Neuronal stem cell (in vitro differentiated cells): ENCODE data around the gene PRKN.

Experiments
- DNase-seq: peaks from one replicate; pipeline ENCODE4 v3.0.0-alpha.2; 2013; ENCODE audit warnings: low spot score
- H2AFZ ChIP-seq: one replicate; pipeline ENCODE4 v1.6.1; 2013; ENCODE audit warnings: mild to moderate bottlenecking, low read length, inconsistent platforms
- H2AK5ac ChIP-seq: 2 replicates; pipeline ENCODE4 v1.6.1; 2013; ENCODE audit warnings: low read depth, mild to moderate bottlenecking, inconsistent platforms, low read length, moderate library complexity, mixed read lengths
- H2BK120ac ChIP-seq: 2 replicates; pipeline ENCODE4 v1.6.1; 2013; ENCODE audit warnings: low read depth, mild to moderate bottlenecking, inconsistent platforms, low read length, moderate library complexity, mixed read lengths
- H2BK12ac ChIP-seq: one replicate; pipeline ENCODE4 v1.6.1; 2013; ENCODE audit warnings: low read length, inconsistent platforms
- H2BK15ac ChIP-seq: 2 replicates; pipeline ENCODE4 v1.6.1; 2013; ENCODE audit warnings: mild to moderate bottlenecking, low read length, inconsistent platforms, mixed read lengths
- H2BK5ac ChIP-seq: one replicate; pipeline ENCODE4 v1.6.1; 2013; ENCODE audit warnings: inconsistent platforms, mild to moderate bottlenecking, low read length, moderate library complexity
- H3K14ac ChIP-seq: one replicate; pipeline ENCODE4 v1.6.1; 2013; ENCODE audit warnings: low read length, inconsistent platforms
- H3K18ac ChIP-seq: 2 replicates; pipeline ENCODE4 v1.6.1; 2013; ENCODE audit warnings: low read length, inconsistent platforms
- H3K23ac ChIP-seq: 2 replicates; pipeline ENCODE4 v1.6.1; 2013; ENCODE audit warnings: low read depth, mild to moderate bottlenecking, mixed read lengths, low read length, inconsistent platforms; ENCODE audit not compliant: poor library complexity
- H3K27ac ChIP-seq: replicated peaks from 3 replicates; pipeline ENCODE4 v1.5.1; 2013; ENCODE audit warnings: low read length, inconsistent platforms
- H3K27me3 ChIP-seq, 3 experiments: 2 replicates each; pipeline ENCODE4 v1.6.1; 2013; ENCODE audit warnings: low read length in 3 of 3, mild to moderate bottlenecking in 2 of 3, inconsistent platforms in 1 of 3, low read depth in 1 of 3, mixed read lengths in 1 of 3, moderate library complexity in 1 of 3; ENCODE audit not compliant: control insufficient read depth in 3 of 3, insufficient read depth in 3 of 3
- H3K36me3 ChIP-seq, 2 donors: replicated peaks in 1 of 2; 2 replicates each; pipeline ENCODE4 v1.6.1; 2013; ENCODE audit warnings: low read length in 2 of 2; ENCODE audit not compliant: control insufficient read depth in 2 of 2, insufficient read depth in 2 of 2
- H3K4ac ChIP-seq: 2 replicates; pipeline ENCODE4 v1.6.1; 2013; ENCODE audit warnings: inconsistent platforms, mild to moderate bottlenecking, low read length, moderate library complexity
- H3K4me1 ChIP-seq, 2 donors: 1 replicate in 1 of 2; 2 replicates in 1 of 2; pipeline ENCODE4 v1.6.1; 2013; ENCODE audit warnings: low read length in 2 of 2, low read depth in 1 of 2; ENCODE audit not compliant: control insufficient read depth in 2 of 2, insufficient read depth in 1 of 2
- H3K4me2 ChIP-seq: one replicate; pipeline ENCODE4 v1.6.1; 2013; ENCODE audit warnings: mild to moderate bottlenecking, low read length, inconsistent platforms; ENCODE audit not compliant: insufficient read depth, poor library complexity, severe bottlenecking
- H3K4me3 ChIP-seq, 2 donors: 2 replicates each; pipeline ENCODE4 v1.5.1; 2013; ENCODE audit warnings: low read length in 2 of 2, mild to moderate bottlenecking in 2 of 2, inconsistent platforms in 1 of 2, moderate library complexity in 1 of 2
- H3K79me1 ChIP-seq: one replicate; pipeline ENCODE4 v1.6.1; 2013; ENCODE audit warnings: low read depth, mild to moderate bottlenecking, inconsistent platforms, low read length, moderate library complexity
- H3K9ac ChIP-seq: one replicate; pipeline ENCODE4 v1.6.1; 2013; ENCODE audit warnings: mild to moderate bottlenecking, low read depth, low read length, inconsistent platforms; ENCODE audit not compliant: poor library complexity
- H3K9me3 ChIP-seq, 2 donors: replicated peaks in 1 of 2; 2 replicates each; pipeline versions ENCODE3 to v1.6.1; 2013; ENCODE audit warnings: low read length in 2 of 2, mild to moderate bottlenecking in 2 of 2, inconsistent platforms in 1 of 2, low read depth in 1 of 2, mixed read lengths in 1 of 2, moderate library complexity in 1 of 2; ENCODE audit not compliant: control insufficient read depth in 2 of 2, insufficient read depth in 1 of 2
- H4K8ac ChIP-seq: one replicate; pipeline ENCODE4 v1.6.1; 2013; ENCODE audit warnings: low read depth, mild to moderate bottlenecking, inconsistent platforms, low read length, moderate library complexity
- H4K91ac ChIP-seq: one replicate; pipeline ENCODE4 v1.6.1; 2013; ENCODE audit warnings: low read length, low read depth, mild to moderate bottlenecking, inconsistent platforms; ENCODE audit not compliant: poor library complexity
- WGBS, 2 donors: extraction: QIAGEN DNeasy Blood & Tissue Kit; methylation state at CpG; one replicate each; pipeline ENCODE4 v1.1.7; 2013; ENCODE audit warnings: missing lambda C conversion rate in 2 of 2, mixed read lengths in 1 of 2; ENCODE audit not compliant: insufficient read length in 2 of 2, insufficient replicate concordance in 1 of 2; ENCODE audit errors: extremely low coverage in 2 of 2; 5-methylcytosine and 5-hydroxymethylcytosine counted together

PRKN gene

GRCh38 chr6:161453558-161453957 is 1274.0 kb downstream of the PRKN start:
- Histone ChIP-seq H3K27me3 (no peaks in the 10 kb centered on the region), H4K8ac (no peak overlapping the region), H2BK120ac (no peak overlapping the region), H3K27ac (no peak overlapping the region), H3K14ac (no peak overlapping the region), H2BK12ac (no peak overlapping the region), H3K4ac (no peak overlapping the region), H3K4me3 (no peak overlapping the region), H3K4me1 (no peaks in the 10 kb centered on the region), H3K79me1 (peaks cover 2% of the 10 kb centered on the region), H2AK5ac (no peak overlapping the region), H3K4me2 (no peak overlapping the region), H3K36me3 (no peaks in the 10 kb centered on the region), H3K9me3 (no peaks in the 10 kb centered on the region), H3K9ac (no peak overlapping the region), H2BK5ac (no peak overlapping the region), H4K91ac (no peak overlapping the region), H2AFZ (no peak overlapping the region), H3K18ac (no peak overlapping the region), H3K23ac (no peak overlapping the region), H2BK15ac (no peak overlapping the region)
- DNase-seq, result no peak
- no CpG with 5 or more reads among the region's 4 CpGs for WGBS, 2 donors

DNA sequence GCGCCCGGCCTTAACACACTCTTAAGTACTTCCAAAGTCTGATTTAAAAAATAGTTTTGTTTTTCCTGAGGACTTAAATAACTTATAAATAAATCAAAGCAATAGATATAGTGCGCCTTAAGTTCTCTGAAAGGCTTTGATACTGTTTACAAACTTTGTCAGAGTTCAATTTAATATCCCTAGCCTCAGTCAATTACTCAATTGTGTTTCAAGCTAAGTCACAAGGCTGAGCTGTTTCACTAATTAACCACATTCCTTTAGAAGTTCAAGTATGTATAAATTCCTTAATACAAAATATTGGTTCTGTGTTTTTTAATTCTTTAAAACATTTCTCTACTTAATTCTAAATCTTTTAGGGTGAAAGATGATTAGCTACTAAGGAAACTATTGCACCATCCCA is 1275.3 kb downstream of the PRKN start:
- no peaks in the 10 kb centered on the region for H3K27me3 ChIP-seq
- peaks cover 2% of the 10 kb centered on the region for H3K79me1 ChIP-seq
- no peaks in the 10 kb centered on the region for H3K4me1 ChIP-seq
- no peak overlapping the region for H2AK5ac ChIP-seq
- no peaks in the 10 kb centered on the region for H3K36me3 ChIP-seq
- no peak overlapping the region for H3K4ac ChIP-seq
- H4K91ac ChIP-seq, result no peak overlapping the region
- H3K4me2 ChIP-seq, result no peak overlapping the region
- DNase-seq, result no peak
- H2BK5ac ChIP-seq, result no peak overlapping the region
- no peak overlapping the region for H3K4me3 ChIP-seq
- no peak overlapping the region for H4K8ac ChIP-seq
- no peak overlapping the region for H3K27ac ChIP-seq
- no CpG with 5 or more reads among the region's 3 CpGs for WGBS, 2 donors
- no peaks in the 10 kb centered on the region for H3K9me3 ChIP-seq
- H3K18ac ChIP-seq, result no peak overlapping the region
- no peak overlapping the region for H2BK15ac ChIP-seq
- H3K14ac ChIP-seq, result no peak overlapping the region
- H3K23ac ChIP-seq, result no peak overlapping the region
- H2BK12ac ChIP-seq, result no peak overlapping the region
- no peak overlapping the region for H2AFZ ChIP-seq
- no peak overlapping the region for H2BK120ac ChIP-seq
- H3K9ac ChIP-seq, result no peak overlapping the region

DNA sequence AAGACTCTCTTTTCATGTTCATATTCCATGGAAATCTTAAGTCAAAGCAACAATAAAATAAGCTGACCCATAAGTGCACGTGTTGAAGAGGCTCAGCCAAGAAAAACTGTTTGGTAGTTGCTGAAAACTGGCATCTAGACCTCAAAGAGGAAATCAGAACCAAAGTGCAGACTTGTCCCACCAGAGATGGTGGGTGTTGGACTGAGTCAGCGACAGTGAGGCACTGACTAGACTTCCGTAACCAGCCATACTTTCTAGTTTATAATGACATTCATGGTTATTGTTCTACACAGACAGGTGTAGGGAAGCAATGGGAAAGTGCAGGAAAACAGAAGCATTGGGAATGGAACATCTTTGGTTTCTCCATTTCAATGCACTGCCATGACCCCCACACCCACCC is 1278.0 kb downstream of the PRKN start:
- Histone ChIP-seq H3K9ac (no peak overlapping the region), H2BK5ac (no peak overlapping the region), H2BK12ac (no peak overlapping the region), H4K91ac (no peak overlapping the region), H3K27ac (no peak overlapping the region), H3K18ac (no peak overlapping the region), H3K4me3 (no peak overlapping the region), H3K4ac (no peak overlapping the region), H2AFZ (no peak overlapping the region), H3K14ac (no peak overlapping the region), H3K4me2 (no peak overlapping the region), H3K36me3 (no peaks in the 10 kb centered on the region), H4K8ac (no peak overlapping the region), H3K4me1 (peaks cover 9% of the 10 kb centered on the region in 2 donors), H2AK5ac (no peak overlapping the region), H3K9me3 (no peaks in the 10 kb centered on the region), H3K23ac (no peak overlapping the region), H2BK15ac (no peak overlapping the region), H3K79me1 (no peaks in the 10 kb centered on the region), H3K27me3 (no peaks in the 10 kb centered on the region), H2BK120ac (no peak overlapping the region)
- DNase-seq, result no peak
- WGBS, 2 donors, result no CpG with 5 or more reads among the region's 3 CpGs

DNA sequence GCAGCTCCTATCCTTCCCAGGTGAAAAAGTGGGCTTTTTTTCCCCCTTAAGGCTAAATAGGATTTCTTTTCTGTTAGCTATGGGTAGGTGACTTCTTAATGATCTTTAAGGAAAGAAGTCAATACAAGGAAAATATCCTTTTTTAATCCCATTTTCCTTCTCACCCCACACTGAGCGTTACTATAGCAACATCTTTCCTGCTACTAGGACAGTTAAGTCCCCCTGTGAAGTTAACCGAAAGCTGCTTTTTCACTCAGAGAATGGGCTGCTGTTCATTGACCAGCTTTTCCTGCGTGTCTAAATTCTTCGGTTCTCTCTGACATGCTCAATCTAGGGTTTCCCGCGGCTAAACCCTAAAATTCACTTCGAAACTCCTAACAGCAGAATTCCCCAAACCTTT is 1280.6 kb downstream of the PRKN start:
- no peak overlapping the region for H3K14ac ChIP-seq
- H3K27ac ChIP-seq, result peak overlapping the region; percentile 41
- H2AK5ac ChIP-seq, result no peak overlapping the region
- no peaks in the 10 kb centered on the region for H3K9me3 ChIP-seq
- H3K23ac ChIP-seq, result no peak overlapping the region
- no peak overlapping the region for H3K4me2 ChIP-seq
- no peak overlapping the region for H2BK12ac ChIP-seq
- H3K18ac ChIP-seq, result no peak overlapping the region
- H3K79me1 ChIP-seq, result no peaks in the 10 kb centered on the region
- WGBS, 2 donors, result no CpG with 5 or more reads among the region's 7 CpGs
- no peak overlapping the region for H4K8ac ChIP-seq
- H2AFZ ChIP-seq, result no peak overlapping the region
- no peak for DNase-seq
- H3K4ac ChIP-seq, result no peak overlapping the region
- no peak overlapping the region for H2BK15ac ChIP-seq
- H2BK120ac ChIP-seq, result no peak overlapping the region
- no peaks in the 10 kb centered on the region for H3K27me3 ChIP-seq
- no peak overlapping the region for H3K9ac ChIP-seq
- no peak overlapping the region for H3K4me3 ChIP-seq
- H3K36me3 ChIP-seq, result no peaks in the 10 kb centered on the region
- no peak overlapping the region for H2BK5ac ChIP-seq
- H4K91ac ChIP-seq, result no peak overlapping the region
- peaks cover 17 to 20% of the 10 kb centered on the region in 2 donors for H3K4me1 ChIP-seq
